HG02840 (cell line): ENCODE measurements around the gene SIN3A.
"Not testable (repeated sequence)": the region's sequence is repeated elsewhere in the genome, so short reads cannot be mapped to it uniquely, and the experiment has no call there.

Experiments used
- ATAC-seq: cut with Tn5 transposase; IDR thresholded peaks from one replicate; pipeline ENCODE4 v1.9.1; 2021; ENCODE audit warnings: mild to moderate bottlenecking, moderate library complexity, moderate number of reproducible peaks; ENCODE audit not compliant: unreplicated experiment, low FRiP score

SIN3A gene

DNA sequence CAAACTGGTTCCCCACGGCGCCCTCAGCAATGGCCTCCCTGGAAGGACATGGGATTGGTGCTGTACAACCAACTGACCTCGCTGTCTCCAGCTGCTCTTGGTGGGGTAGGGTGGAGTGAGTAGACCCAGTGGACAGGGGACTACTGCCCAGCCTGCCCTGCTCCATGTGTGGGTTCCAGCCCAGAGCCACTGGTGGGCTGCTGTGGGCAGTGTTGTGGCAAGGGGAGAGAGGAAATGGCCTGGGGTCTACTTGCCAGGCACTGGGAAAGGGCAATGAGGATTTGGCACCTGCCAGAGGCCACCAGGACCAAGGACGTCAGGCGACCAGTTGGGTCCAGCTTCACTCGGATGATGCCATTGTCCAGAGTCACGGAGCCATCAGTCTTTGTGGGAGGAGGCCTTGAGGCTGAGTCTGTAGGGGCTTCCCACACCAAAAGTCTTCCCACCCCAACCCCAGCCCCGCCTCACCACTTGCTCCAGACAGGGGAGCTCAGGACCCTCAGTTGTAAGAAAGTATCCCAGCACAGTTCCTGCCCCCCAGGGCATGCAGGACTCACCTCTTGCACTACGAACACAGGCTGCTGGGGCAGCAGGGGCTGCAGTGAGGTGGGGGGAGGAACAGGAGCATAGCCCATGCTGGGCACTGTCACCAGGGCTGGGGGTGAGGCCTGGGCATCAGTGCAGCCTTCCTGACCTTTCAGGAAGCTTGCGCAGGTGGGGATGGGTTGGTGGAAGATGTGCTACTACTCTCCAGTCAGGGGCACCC, 92.5 kb downstream of the SIN3A start:
- no peak for ATAC-seq

GRCh38 chr15:75357976-75358673, 93.4 kb downstream of the SIN3A start:
- no peak for ATAC-seq

DNA sequence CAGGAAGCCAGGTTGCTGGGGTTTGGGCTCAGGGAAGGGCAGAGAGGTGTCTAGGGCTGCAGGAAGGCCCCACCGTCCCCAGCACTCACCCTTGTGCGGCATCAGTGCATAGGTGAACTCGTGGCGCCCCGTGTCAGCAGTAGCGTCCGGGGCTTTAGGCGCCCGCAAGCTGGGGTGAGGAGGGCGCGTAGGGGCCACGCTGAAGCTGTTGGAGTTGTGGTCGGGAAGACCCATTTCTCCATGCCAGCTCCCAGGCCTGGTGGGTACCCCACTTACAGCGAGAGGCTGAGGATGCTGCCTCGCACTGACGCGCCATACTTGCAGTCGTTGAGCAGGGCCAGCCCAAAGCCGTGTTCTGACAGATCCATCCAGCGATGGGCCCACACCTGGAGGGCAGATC, 95.0 kb downstream of the SIN3A start:
- no peak for ATAC-seq

- no peak for ATAC-seq
Measured at GRCh38 chr15:75356006-75356405, 95.5 kb downstream of the SIN3A start.

DNA sequence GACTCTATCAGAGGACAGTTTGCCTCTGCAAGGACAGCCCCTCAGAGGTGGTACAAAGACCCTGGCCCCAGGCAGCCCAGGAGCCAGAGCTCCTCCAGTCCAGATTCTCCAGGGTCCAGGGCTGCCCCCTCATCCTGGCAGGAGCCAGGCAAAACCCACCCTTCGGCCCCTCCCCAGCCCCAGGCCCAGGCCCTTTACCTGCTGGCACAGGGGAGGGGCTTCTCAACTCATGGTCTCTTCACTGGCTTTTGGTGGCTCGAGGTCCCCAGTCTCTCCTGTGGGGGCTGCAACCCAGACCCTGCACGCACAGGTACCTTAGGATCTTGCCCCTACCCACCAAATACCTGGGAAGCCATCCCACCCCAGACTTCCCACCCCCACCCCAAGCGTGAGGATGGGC, 96.1 kb downstream of the SIN3A start:
- ATAC-seq: no peak

GRCh38 chr15:75354454-75354853, 97.0 kb downstream of the SIN3A start:
- ATAC-seq: no peak

GRCh38 chr15:75353604-75354003, 97.9 kb downstream of the SIN3A start:
- ATAC-seq: no peak

DNA sequence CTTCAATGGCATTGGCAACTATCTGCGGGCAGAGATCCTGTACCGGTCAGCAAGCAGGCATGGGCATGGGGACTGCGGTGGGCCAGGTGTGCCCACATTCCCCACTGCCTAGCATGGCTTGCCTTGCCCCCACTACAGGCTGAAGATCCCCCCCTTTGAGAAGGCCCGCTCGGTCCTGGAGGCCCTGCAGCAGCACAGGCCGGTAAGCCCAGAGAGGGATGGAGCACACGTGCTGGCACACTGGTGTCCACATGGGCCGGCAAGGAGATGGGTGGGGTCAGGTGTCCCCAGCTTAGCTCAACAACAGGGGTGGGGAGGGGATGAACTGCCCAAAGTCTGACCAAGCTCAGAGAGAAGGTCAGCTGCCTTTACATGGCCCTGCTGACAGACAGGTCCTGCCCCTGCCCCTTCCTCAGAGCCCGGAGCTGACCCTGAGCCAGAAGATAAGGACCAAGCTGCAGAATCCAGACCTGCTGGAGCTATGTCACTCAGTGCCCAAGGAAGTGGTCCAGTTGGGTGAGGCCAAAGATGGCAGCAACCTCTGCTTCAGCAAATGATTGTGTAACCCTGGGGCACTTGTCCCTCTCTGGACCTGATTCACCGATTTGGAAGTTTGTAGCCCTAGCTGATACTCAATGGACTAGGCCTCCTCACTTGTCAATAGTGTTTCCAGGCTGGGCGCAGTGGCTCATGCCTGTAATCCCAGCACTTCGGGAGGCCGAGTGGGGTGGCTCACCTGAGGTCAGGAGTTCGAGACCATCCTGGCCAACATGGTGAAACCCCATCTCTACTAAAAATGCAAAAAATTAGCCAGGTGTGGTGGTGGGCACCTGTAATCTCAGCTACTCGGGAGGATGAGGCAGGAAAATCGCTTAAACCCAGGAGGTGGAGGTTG, 99.1 kb downstream of the SIN3A start:
- ATAC-seq: no peak

DNA sequence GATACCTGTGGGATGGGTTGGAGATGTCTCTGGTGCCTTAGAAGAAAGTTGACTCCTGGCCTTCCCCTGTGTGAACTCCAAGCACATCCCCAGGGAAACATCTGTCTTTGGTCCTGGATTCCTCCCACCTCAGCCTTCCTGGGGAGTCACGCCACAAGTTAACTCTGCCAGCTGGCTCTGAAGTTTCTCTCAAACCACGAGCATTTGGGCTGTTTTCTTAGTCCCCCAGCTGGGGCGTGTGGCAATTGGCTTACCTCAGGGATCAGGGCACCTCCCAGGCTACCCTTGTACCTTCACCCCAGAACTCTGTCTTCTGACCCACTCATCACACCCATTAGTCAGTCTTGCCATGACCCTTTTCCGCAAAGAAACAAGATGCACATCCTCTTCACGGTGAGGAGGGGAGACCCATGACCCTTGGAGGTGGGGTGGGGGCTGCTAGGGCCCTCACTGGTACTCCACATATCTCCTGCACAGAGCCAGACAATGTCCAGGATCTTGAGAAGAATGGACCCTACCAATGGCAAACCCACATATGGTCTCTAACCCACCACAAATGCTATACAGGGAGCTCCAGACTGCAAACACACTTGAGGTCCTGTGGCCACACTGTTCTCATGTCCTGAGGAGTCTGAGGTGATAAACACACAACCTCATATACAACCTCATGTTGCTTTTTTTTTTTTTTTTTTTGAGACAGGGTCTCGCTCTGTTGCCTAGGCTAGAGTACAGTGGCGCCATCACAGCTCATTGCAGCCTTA, 100.7 kb downstream of the SIN3A start:
- no peak for ATAC-seq

GRCh38 chr15:75349851-75350588, 101.5 kb downstream of the SIN3A start:
- ATAC-seq: no peak

DNA sequence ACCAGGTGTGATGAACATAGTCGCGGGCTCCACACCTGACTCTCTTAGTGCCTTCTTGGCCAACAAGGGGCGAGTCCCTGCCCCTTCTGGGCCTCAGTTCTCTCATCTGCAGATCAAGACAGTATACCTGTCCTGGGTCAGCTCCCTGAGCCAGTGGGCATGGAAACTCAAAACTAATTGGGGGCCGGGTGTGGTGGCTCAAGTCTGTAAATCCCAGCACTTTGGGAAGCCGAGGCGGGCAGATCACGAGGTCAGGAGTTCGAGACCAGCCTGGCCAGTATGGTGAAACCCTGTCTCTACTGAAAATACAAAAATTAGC, 102.2 kb downstream of the SIN3A start:
- ATAC-seq: not testable (repeated sequence)

- ATAC-seq: no peak
Measured at GRCh38 chr15:75348562-75349350, 102.7 kb downstream of the SIN3A start.

- ATAC-seq: no peak
Measured at GRCh38 chr15:75348034-75348561, 103.4 kb downstream of the SIN3A start.

- peak; percentile 64 for ATAC-seq
Measured at GRCh38 chr15:75347222-75348033, 104.1 kb downstream of the SIN3A start.

- ATAC-seq: no peak
Measured at GRCh38 chr15:75346796-75347221, 104.7 kb downstream of the SIN3A start, which contains the start of gene NEIL1. TSS of gene NEIL1 (plus strand) at chr15:75347039. CDS start at chr15:75348906, 1,867 bp downstream.

GRCh38 chr15:75343953-75344352, 107.5 kb downstream of the SIN3A start:
- not testable (repeated sequence) for ATAC-seq

- ATAC-seq: no peak
Measured at GRCh38 chr15:75342221-75342620, 109.3 kb downstream of the SIN3A start.
